ENCODE data around the gene TRIM9. TPM values are rescaled to one million over a fixed set of nuclear protein-coding genes. Genes with fewer than 3 reads are reported as not detected.
"Not testable (repeated sequence)": the region's sequence is repeated elsewhere in the genome, so short reads cannot be mapped to it uniquely, and the experiment has no call there.

The TRIM9 gene
- total and polyA plus RNA-seq, 2 of the 4 experiments (the other 2 are of a cell fraction) = under 0.01 to 0.09 TPM

GRCh38 chr14:50943261-50943942 lies 151.5 kb downstream of the TRIM9 start:
- no peaks in the 10 kb centered on the region for H3K9me3 ChIP-seq (ENCODE audit: control insufficient read depth, insufficient read depth, low read length)
- peak overlapping the region; percentile 29; the same call in 1 of the 2 replicates for H2AK5ac ChIP-seq (ENCODE audit: low read depth, low read length)
- POLR2A ChIA-PET (ENCODE audit: unreplicated experiment) = no interaction called here
- H4K8ac ChIP-seq (ENCODE audit: low read depth in 2 of 2, low read length in 2 of 2) = peak overlapping the region; percentile 6 to 77; a peak in 2 of 4 replicates
- no peaks in the 10 kb centered on the region; the same call in 1 of the 2 replicates for H3K9me1 ChIP-seq (ENCODE audit: insufficient read depth, low read length)
- in situ Hi-C loops (cut with MboI; ENCODE audit: low sequenced_read_pairs) = no loop called here
- CTCF ChIA-PET = interaction anchor here (0.9 kb wide), 1 partner anchor 9 kb away, joined by 3 read pairs; no protein-coding TSS in a partner anchor
- H3K18ac ChIP-seq (ENCODE audit: low read depth, low read length) = peak overlapping the region; percentile 17; the same call in 1 of the 2 replicates
- dilution Hi-C loops (cut with HindIII; ENCODE audit: low sequenced_read_pairs, unreplicated experiment) = no loop called here
- peak overlapping the region; percentile 31 for H2BK5ac ChIP-seq (ENCODE audit: low read depth, low read length, poor library complexity, severe bottlenecking)
- peak overlapping the region; percentile 29 for H4K91ac ChIP-seq (ENCODE audit: insufficient read depth, low read depth, low read length)
- H3K36me3 ChIP-seq (ENCODE audit: control insufficient read depth, insufficient read depth, low read length) = peaks cover 2% of the 10 kb centered on the region; the same call in 1 of the 2 replicates
- ATAC-seq (ENCODE audit: low read depth) = peak; percentile 38
- intact Hi-C loops (cut with micrococcal nuclease) = loop anchor here (2.0 kb wide), 1 partner anchor 275 kb away; the partner anchor contains the start of gene SAV1
- peak; percentile 28 for DNase-seq
- H3K23ac ChIP-seq (ENCODE audit: low read depth, low read length) = peak overlapping the region; percentile 74
- no TSS peak for BruUV-seq (replicated peaks)
- 0 out of 2 replicates have a peak overlapping the region, but pooled peaks have one; percentile 20 for H2BK120ac ChIP-seq (ENCODE audit: low read depth, low read length)
- peak overlapping the region; percentile 61; the same call in 1 of the 2 replicates for H3K14ac ChIP-seq (replicated peaks; ENCODE audit: low read depth, low read length)
- H3K27me3 ChIP-seq (ENCODE audit: control insufficient read depth, insufficient read depth, low read length) = no peaks in the 10 kb centered on the region
- peak overlapping the region; percentile 2; the same call in 1 of the 2 replicates for H3K56ac ChIP-seq (ENCODE audit: extremely low read depth, insufficient read depth, low read length)
- peaks cover 4 to 6% of the 10 kb centered on the region in 2 experiments; a peak in 1 of 4 replicates for H3K79me1 ChIP-seq (ENCODE audit: low read depth in 1 of 2, low read length in 2 of 2)
- no peak overlapping the region for H2BK20ac ChIP-seq (ENCODE audit: low read depth, low read length)
- TF ChIP-seq CEBPB (IDR thresholded peaks at IDR 0.05; ENCODE audit: low read depth, low read length) (0 out of 2 replicates have a peak, but pooled peaks have one; percentile 17), RCOR1 (IDR thresholded peaks at IDR 0.05; ENCODE audit: insufficient replicate concordance, low read length) (no peak)
- H3K4me3 ChIP-seq (ENCODE audit: insufficient read depth, low read depth, low read length) = peak overlapping the region; percentile 96
- peak overlapping the region; percentile 89 for H3K9ac ChIP-seq (ENCODE audit: low read depth, low read length)
- peak overlapping the region; percentile 61 for H2AK9ac ChIP-seq (replicated peaks; ENCODE audit: low read depth, low read length, poor library complexity)
- H3K4ac ChIP-seq (ENCODE audit: low read depth, low read length) = peak overlapping the region; percentile 44
- H3K27ac ChIP-seq (ENCODE audit: insufficient read depth, low read length) = peak overlapping the region; percentile 41
- peak overlapping the region; percentile 45; the same call in 1 of the 3 replicates for H2BK15ac ChIP-seq (ENCODE audit: low read depth, low read length)
- peak overlapping the region; percentile 98 for H2AFZ ChIP-seq (replicated peaks; ENCODE audit: low read length, poor library complexity)
- H4K20me1 ChIP-seq (ENCODE audit: insufficient read depth, low read length) = no peaks in the 10 kb centered on the region
- peak overlapping the region; percentile 86 for H3K4me2 ChIP-seq (ENCODE audit: low read depth, low read length)
- 0% methylated on average over 2 of the region's 26 CpGs; no CpG with 5 or more reads in 1 of the 2 experiments for WGBS, 2 experiments (ENCODE audit: extremely low coverage in 2 of 2, insufficient read length in 1 of 2)
- H4K5ac ChIP-seq (ENCODE audit: low read depth, low read length) = peak overlapping the region; percentile 32
- peaks cover 9% of the 10 kb centered on the region; the same call in 1 of the 2 replicates for H3K4me1 ChIP-seq (ENCODE audit: control insufficient read depth, insufficient read depth, low read length)

GRCh38 chr14:50941638-50942037 lies 153.3 kb downstream of the TRIM9 start:
- H3K9me1 ChIP-seq (ENCODE audit: insufficient read depth, low read length); H4K5ac ChIP-seq (ENCODE audit: low read depth, low read length); H3K27me3 ChIP-seq (ENCODE audit: control insufficient read depth, insufficient read depth, low read length); DNase-seq; H3K36me3 ChIP-seq (ENCODE audit: control insufficient read depth, insufficient read depth, low read length); H2BK15ac ChIP-seq (ENCODE audit: low read depth, low read length); H2AK5ac ChIP-seq (ENCODE audit: low read depth, low read length); H2AFZ ChIP-seq (replicated peaks; ENCODE audit: low read length, poor library complexity); H2AK9ac ChIP-seq (replicated peaks; ENCODE audit: low read depth, low read length, poor library complexity); H4K8ac ChIP-seq (ENCODE audit: low read depth in 2 of 2, low read length in 2 of 2); H3K27ac ChIP-seq (ENCODE audit: insufficient read depth, low read length); H3K4ac ChIP-seq (ENCODE audit: low read depth, low read length); H2BK5ac ChIP-seq (ENCODE audit: low read depth, low read length, poor library complexity, severe bottlenecking); H3K14ac ChIP-seq (replicated peaks; ENCODE audit: low read depth, low read length); ATAC-seq (ENCODE audit: low read depth); H3K9me3 ChIP-seq (ENCODE audit: control insufficient read depth, insufficient read depth, low read length); H3K56ac ChIP-seq (ENCODE audit: extremely low read depth, insufficient read depth, low read length); H4K91ac ChIP-seq (ENCODE audit: insufficient read depth, low read depth, low read length); H3K9ac ChIP-seq (ENCODE audit: low read depth, low read length); H3K4me3 ChIP-seq (ENCODE audit: insufficient read depth, low read depth, low read length); BruUV-seq (replicated peaks); in situ Hi-C loops (cut with MboI; ENCODE audit: low sequenced_read_pairs); POLR2A ChIA-PET (ENCODE audit: unreplicated experiment); H3K4me1 ChIP-seq (ENCODE audit: control insufficient read depth, insufficient read depth, low read length); dilution Hi-C loops (cut with HindIII; ENCODE audit: low sequenced_read_pairs, unreplicated experiment); H2BK20ac ChIP-seq (ENCODE audit: low read depth, low read length); H2BK120ac ChIP-seq (ENCODE audit: low read depth, low read length); H3K4me2 ChIP-seq (ENCODE audit: low read depth, low read length); H3K23ac ChIP-seq (ENCODE audit: low read depth, low read length); H4K20me1 ChIP-seq (ENCODE audit: insufficient read depth, low read length); H3K18ac ChIP-seq (ENCODE audit: low read depth, low read length); CTCF ChIA-PET: not testable (repeated sequence)
- intact Hi-C loops (cut with micrococcal nuclease) = loop anchor here (2.0 kb wide), 1 partner anchor 273 kb away; the partner anchor contains the start of gene SAV1
- peaks cover 7 to 14% of the 10 kb centered on the region in 2 experiments; a peak in 2 of 4 replicates for H3K79me1 ChIP-seq (ENCODE audit: low read depth in 1 of 2, low read length in 2 of 2)
- 93% methylated on average over 4 of the region's 8 CpGs; no CpG with 5 or more reads in 1 of the 2 experiments for WGBS, 2 experiments (ENCODE audit: extremely low coverage in 2 of 2, insufficient read length in 1 of 2)

Measured in IMR-90 (cell line).